GM18517 (cell line): ENCODE data around the gene CACNA1A.
"Not testable (repeated sequence)": the region's sequence is repeated elsewhere in the genome, so short reads cannot be mapped to it uniquely, and the experiment has no call there.

Experiments
- ATAC-seq: cut with Tn5 transposase; IDR thresholded peaks from one replicate; pipeline ENCODE4 v1.9.1; 2021; ENCODE audit warnings: mild to moderate bottlenecking, moderate library complexity; ENCODE audit not compliant: unreplicated experiment

The CACNA1A gene

GRCh38 chr19:13366529-13367143, 139.6 kb downstream of the CACNA1A start:
- ATAC-seq = no peak

- ATAC-seq = no peak
Measured at GRCh38 chr19:13363954-13364353, 142.3 kb downstream of the CACNA1A start.

GRCh38 chr19:13363245-13363644, 143.0 kb downstream of the CACNA1A start:
- ATAC-seq = no peak

- ATAC-seq = no peak
Measured at GRCh38 chr19:13362668-13363067, 143.6 kb downstream of the CACNA1A start.

- not testable (repeated sequence) for ATAC-seq
Measured at GRCh38 chr19:13361726-13362125, 144.6 kb downstream of the CACNA1A start.

- ATAC-seq = no peak
Measured at GRCh38 chr19:13356686-13357280, 149.5 kb downstream of the CACNA1A start.

- ATAC-seq = no peak
Measured at GRCh38 chr19:13356185-13356584, 150.1 kb downstream of the CACNA1A start.

GRCh38 chr19:13355356-13355755, 150.9 kb downstream of the CACNA1A start:
- no peak for ATAC-seq

GRCh38 chr19:13353625-13354024, 152.7 kb downstream of the CACNA1A start:
- no peak for ATAC-seq

GRCh38 chr19:13350759-13351158, 155.5 kb downstream of the CACNA1A start:
- ATAC-seq = no peak

- no peak for ATAC-seq
Measured at GRCh38 chr19:13350072-13350471, 156.2 kb downstream of the CACNA1A start.

- no peak for ATAC-seq
Measured at GRCh38 chr19:13347367-13347766, 158.9 kb downstream of the CACNA1A start.

GRCh38 chr19:13343514-13343913, 162.8 kb downstream of the CACNA1A start:
- ATAC-seq = no peak

GRCh38 chr19:13342672-13343071, 163.6 kb downstream of the CACNA1A start:
- no peak for ATAC-seq

- ATAC-seq = no peak
Measured at GRCh38 chr19:13339869-13340268, 166.4 kb downstream of the CACNA1A start.

- no peak for ATAC-seq
Measured at GRCh38 chr19:13337181-13337580, 169.1 kb downstream of the CACNA1A start.

GRCh38 chr19:13334801-13335481, 171.3 kb downstream of the CACNA1A start:
- no peak for ATAC-seq

- no peak for ATAC-seq
Measured at GRCh38 chr19:13330285-13330684, 176.0 kb downstream of the CACNA1A start.

GRCh38 chr19:13329766-13330165, 176.5 kb downstream of the CACNA1A start:
- no peak for ATAC-seq

GRCh38 chr19:13328241-13328640, 178.0 kb downstream of the CACNA1A start:
- no peak for ATAC-seq

- ATAC-seq = no peak
Measured at GRCh38 chr19:13319526-13319925, 186.8 kb downstream of the CACNA1A start.

GRCh38 chr19:13318190-13318589, 188.1 kb downstream of the CACNA1A start:
- no peak for ATAC-seq
